ENCODE data around the gene SNAP25.

The SNAP25 gene

GRCh38 chr20:10263385-10264165, 44.9 kb downstream of the SNAP25 start:
- no peak for DNase-seq (ENCODE audit: low read depth in 2 of 2)

- no peak for DNase-seq (ENCODE audit: low read depth in 2 of 2)
These were observed 45.5 kb downstream of the SNAP25 start for GRCh38 chr20:10264166-10264558.

GRCh38 chr20:10268636-10269035, 50.0 kb downstream of the SNAP25 start:
- DNase-seq (ENCODE audit: low read depth in 2 of 2) = no peak

- no peak for DNase-seq (ENCODE audit: low read depth in 2 of 2)
These were observed 52.0 kb downstream of the SNAP25 start for GRCh38 chr20:10270630-10271029.

DNA sequence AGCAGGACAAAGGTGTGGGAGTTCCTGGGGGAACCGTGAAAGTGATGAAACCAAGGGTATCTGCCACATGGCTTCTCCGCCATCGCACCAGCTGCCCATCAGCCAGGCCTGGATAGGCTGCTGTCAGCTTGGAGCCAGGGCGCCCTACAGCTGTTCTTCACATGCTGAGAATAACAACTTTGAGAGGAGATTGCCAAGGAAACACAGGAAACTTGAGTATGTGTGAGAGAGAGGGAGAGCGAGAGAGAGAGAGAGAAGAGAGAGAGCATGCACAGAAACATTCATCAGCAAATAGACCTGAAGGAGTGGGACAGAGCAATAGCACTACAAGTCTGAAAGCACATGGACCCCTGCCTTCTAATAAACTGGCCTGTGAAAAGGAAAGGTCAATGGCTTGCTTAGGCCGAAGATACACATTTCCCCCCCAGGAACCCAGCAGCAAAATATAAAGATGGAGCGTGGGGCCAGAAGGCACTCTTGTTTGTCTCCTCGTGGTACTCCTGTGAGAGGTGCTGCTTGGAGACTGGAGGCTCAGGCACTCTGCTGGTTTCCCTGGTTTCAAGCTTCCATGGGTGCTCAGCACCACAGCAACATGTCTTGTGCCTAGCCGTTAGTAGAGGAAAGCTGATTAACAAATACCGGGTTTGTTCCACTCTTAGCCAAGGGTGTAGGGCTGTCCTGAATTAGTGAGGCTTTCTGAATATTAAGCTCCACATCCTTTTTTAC, 53.0 kb downstream of the SNAP25 start:
- DNase-seq (ENCODE audit: low read depth in 2 of 2) = no peak

- no peak for DNase-seq (ENCODE audit: low read depth in 2 of 2)
These were observed 58.4 kb downstream of the SNAP25 start for GRCh38 chr20:10276878-10277580.

GRCh38 chr20:10277616-10278015, 59.0 kb downstream of the SNAP25 start:
- DNase-seq (ENCODE audit: low read depth in 2 of 2) = no peak

- DNase-seq (ENCODE audit: low read depth in 2 of 2) = no peak
These were observed 59.8 kb downstream of the SNAP25 start for GRCh38 chr20:10278412-10278811.

- DNase-seq (ENCODE audit: low read depth in 2 of 2) = no peak
These were observed 61.6 kb downstream of the SNAP25 start for GRCh38 chr20:10280018-10280908.

DNA sequence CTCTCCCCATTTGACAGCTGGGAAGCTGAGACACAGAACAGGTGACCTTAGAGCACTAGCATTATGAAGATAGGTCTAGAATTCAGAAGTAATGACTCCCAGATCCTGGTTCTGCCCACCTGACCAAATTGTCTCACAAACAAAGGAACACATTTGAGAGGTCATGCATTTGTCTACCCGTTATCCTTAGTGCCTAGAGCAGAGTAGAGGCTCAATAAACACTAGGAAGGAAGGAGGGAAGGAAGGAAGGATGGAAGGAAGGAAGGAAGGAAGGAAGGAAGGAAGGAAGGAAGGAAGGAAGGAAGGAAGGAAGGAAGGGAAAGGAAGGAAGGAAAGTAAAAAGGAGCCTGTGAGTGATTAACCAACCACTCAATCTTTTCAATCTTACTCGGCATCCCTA, 63.3 kb downstream of the SNAP25 start:
- no peak for DNase-seq (ENCODE audit: low read depth in 2 of 2)

GRCh38 chr20:10282979-10283456, 64.4 kb downstream of the SNAP25 start:
- DNase-seq (ENCODE audit: low read depth in 2 of 2) = no peak

GRCh38 chr20:10286356-10286755, 67.7 kb downstream of the SNAP25 start:
- DNase-seq (ENCODE audit: low read depth in 2 of 2) = no peak

GRCh38 chr20:10288421-10288820, 69.8 kb downstream of the SNAP25 start:
- no peak for DNase-seq (ENCODE audit: low read depth in 2 of 2)

GRCh38 chr20:10288954-10289646, 70.5 kb downstream of the SNAP25 start:
- no peak for DNase-seq (ENCODE audit: low read depth in 2 of 2)

DNA sequence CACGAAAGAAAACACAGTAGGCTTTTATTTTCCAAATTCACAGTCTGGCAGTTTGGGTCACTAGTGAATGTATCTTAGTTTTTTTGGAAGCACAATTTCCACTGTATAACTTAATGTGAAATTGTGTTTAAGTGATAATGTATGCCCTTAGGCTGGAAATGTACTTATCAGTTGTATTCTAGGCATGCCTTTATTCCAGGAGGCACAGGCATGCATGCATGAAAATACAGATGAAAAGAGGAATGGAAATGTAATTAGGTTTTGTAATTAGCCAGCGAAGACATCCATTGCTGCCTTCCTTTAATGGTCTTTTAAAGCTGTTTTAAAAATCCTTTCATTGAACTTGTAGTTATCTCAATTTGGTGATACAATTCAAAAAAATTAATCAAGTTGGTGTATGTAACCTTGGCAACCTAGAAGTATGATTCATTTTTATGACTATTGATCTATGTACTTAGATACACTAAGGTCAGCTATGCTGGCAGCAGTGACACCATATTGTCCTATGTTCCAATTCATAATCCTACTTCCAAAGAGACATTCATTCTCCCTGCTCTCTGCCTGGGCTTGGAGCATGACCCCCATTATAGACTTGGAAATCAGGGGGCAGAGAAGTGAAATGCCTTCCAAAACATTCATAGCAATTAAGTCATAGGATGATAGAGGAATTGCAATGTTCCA, 73.1 kb downstream of the SNAP25 start:
- no peak for DNase-seq (ENCODE audit: low read depth in 2 of 2)

DNA sequence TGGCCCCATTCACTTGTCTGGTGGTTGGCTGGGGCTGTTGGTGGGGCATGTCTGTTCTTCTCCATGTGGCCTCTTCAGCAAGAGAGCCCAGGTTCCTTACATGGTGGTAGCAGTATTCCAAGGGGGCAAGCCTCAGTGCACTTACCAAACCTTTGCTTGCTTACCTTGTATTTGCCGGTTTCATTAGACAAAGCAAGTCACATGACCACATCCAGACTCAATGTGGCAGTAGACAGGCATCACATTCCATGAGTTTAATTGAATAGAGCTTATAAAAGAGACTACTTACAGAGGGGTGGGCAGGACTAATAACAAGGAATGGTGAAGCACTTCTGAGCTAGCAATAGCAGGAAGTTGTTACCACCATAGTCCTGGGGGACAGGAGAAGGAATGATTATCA, 78.6 kb downstream of the SNAP25 start:
- DNase-seq (ENCODE audit: low read depth in 2 of 2) = no peak

DNA sequence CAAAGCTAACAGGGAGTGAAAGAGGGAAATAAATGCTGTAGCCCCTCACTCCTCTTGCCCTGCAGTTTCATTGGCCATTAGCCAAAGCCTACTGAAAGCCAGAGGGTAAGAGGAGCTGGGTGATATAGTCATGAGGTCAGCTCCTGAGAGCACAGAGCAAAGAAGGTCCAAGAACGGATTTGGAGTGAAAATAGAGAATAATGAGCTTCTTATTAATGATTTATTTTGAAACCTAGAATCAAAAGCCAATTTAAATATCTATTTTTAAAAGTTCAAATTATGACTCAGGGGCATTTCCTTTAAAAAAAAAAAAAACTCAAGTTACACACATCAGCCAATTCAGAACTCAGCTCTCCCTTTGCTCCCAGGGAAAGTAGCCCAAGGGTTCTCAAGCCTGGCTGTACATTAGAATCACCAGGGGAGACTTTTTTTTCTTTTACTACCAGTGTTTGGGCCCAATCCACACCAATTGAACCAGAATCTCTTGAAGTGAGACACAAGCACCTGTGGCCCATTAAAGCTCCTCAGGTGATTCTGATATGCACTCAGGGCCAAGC, 79.1 kb downstream of the SNAP25 start:
- no peak for DNase-seq (ENCODE audit: low read depth in 2 of 2)

GRCh38 chr20:10300582-10301446, 82.2 kb downstream of the SNAP25 start:
- no peak for DNase-seq (ENCODE audit: low read depth in 2 of 2)

GRCh38 chr20:10303852-10304251, 85.2 kb downstream of the SNAP25 start:
- DNase-seq (ENCODE audit: low read depth in 2 of 2) = no peak

Data from stimulated activated CD4-positive, alpha-beta T cell treated with anti-CD3 and anti-CD28 coated beads, Interleukin-1b, Interleukin-23, amount 100 ng/mL, for 4 hours (primary cell).